HG02588 (cell line): ENCODE data around the gene MYO18B.

Source experiments
- ATAC-seq: cut with Tn5 transposase; IDR thresholded peaks from one replicate; pipeline ENCODE4 v1.9.1; 2021; ENCODE audit warnings: mild to moderate bottlenecking, moderate library complexity; ENCODE audit not compliant: unreplicated experiment

Gene MYO18B

GRCh38 chr22:26072621-26073020 is 330.6 kb downstream of the MYO18B start:
- ATAC-seq = no peak

- no peak for ATAC-seq
Measured at GRCh38 chr22:26075251-26075650, 333.3 kb downstream of the MYO18B start.

- ATAC-seq = no peak
Measured at GRCh38 chr22:26079009-26079408, 337.0 kb downstream of the MYO18B start.
